IPS DF 4.7 (cell line): ENCODE results near the gene C4orf51.
"Not testable (repeated sequence)": the region's sequence is repeated elsewhere in the genome, so short reads cannot be mapped to it uniquely, and the experiment has no call there.

ENCODE experiments used
- DNase-seq: peaks from one replicate; pipeline ENCODE4 v3.0.0-alpha.2; 2013; ENCODE audit warnings: low spot score; ENCODE audit errors: extremely low read depth

C4orf51 gene

GRCh38 chr4:145679991-145680455, at the start of gene C4orf51:
Gene C4orf51 (plus strand): TSS chr4:145680146. CDS start chr4:145680204, 58 bp downstream.
- DNase-seq, result no peak

GRCh38 chr4:145635117-145635516, 44.8 kb upstream of the C4orf51 start:
- DNase-seq, result no peak

GRCh38 chr4:145635630-145636029, 44.3 kb upstream of the C4orf51 start:
- DNase-seq, result no peak

- no peak for DNase-seq
These were observed 40.7 kb upstream of the C4orf51 start for GRCh38 chr4:145639186-145639698.

GRCh38 chr4:145640236-145640635, 39.7 kb upstream of the C4orf51 start:
- DNase-seq, result not testable (repeated sequence)

GRCh38 chr4:145643295-145643694, 36.7 kb upstream of the C4orf51 start:
- no peak for DNase-seq

- DNase-seq, result no peak
These were observed 35.2 kb upstream of the C4orf51 start for GRCh38 chr4:145644699-145645098.

- no peak for DNase-seq
These were observed 23.8 kb upstream of the C4orf51 start for GRCh38 chr4:145656156-145656555.

- no peak for DNase-seq
These were observed 19.9 kb upstream of the C4orf51 start for GRCh38 chr4:145660064-145660463.

- DNase-seq, result no peak
These were observed 16.8 kb upstream of the C4orf51 start for GRCh38 chr4:145663194-145663593.

GRCh38 chr4:145665773-145666172, 14.2 kb upstream of the C4orf51 start:
- DNase-seq, result no peak

GRCh38 chr4:145670422-145670821, 9.5 kb upstream of the C4orf51 start:
- no peak for DNase-seq

GRCh38 chr4:145679520-145679919, 426 bp upstream of the C4orf51 start:
- DNase-seq, result no peak

GRCh38 chr4:145680902-145681301, 956 bp downstream of the C4orf51 start:
- no peak for DNase-seq

GRCh38 chr4:145681518-145681917, 1.6 kb downstream of the C4orf51 start:
- DNase-seq, result no peak

GRCh38 chr4:145681956-145682355, 2.0 kb downstream of the C4orf51 start:
- no peak for DNase-seq

GRCh38 chr4:145686991-145687390, 7.0 kb downstream of the C4orf51 start:
- DNase-seq, result no peak

- DNase-seq, result no peak
These were observed 10.7 kb downstream of the C4orf51 start for GRCh38 chr4:145690610-145691009.

- not testable (repeated sequence) for DNase-seq
These were observed 11.5 kb downstream of the C4orf51 start for GRCh38 chr4:145691416-145691815.

GRCh38 chr4:145694929-145695328, 15.0 kb downstream of the C4orf51 start:
- no peak for DNase-seq

- no peak for DNase-seq
These were observed 17.4 kb downstream of the C4orf51 start for GRCh38 chr4:145697332-145697731.

GRCh38 chr4:145698507-145698906, 18.6 kb downstream of the C4orf51 start:
- no peak for DNase-seq

GRCh38 chr4:145703850-145704497, 24.0 kb downstream of the C4orf51 start:
- DNase-seq, result peak; percentile 58
